GM19395 (cell line): ENCODE data around the gene SEC23IP.
"Not testable (repeated sequence)": the region's sequence is repeated elsewhere in the genome, so short reads cannot be mapped to it uniquely, and the experiment has no call there.

Experiments used
- ATAC-seq: cut with Tn5 transposase; IDR thresholded peaks from one replicate; pipeline ENCODE4 v1.9.1; 2021; ENCODE audit warnings: mild to moderate bottlenecking, moderate library complexity; ENCODE audit not compliant: unreplicated experiment

Gene SEC23IP

GRCh38 chr10:119878524-119878923 lies 14.0 kb upstream of the SEC23IP start:
- no peak for ATAC-seq

- ATAC-seq, result not testable (repeated sequence)
Observed at GRCh38 chr10:119883901-119884611, 8.5 kb upstream of the SEC23IP start.

GRCh38 chr10:119886070-119886469 lies 6.5 kb upstream of the SEC23IP start:
- not testable (repeated sequence) for ATAC-seq

GRCh38 chr10:119888715-119889114 lies 3.8 kb upstream of the SEC23IP start:
- ATAC-seq, result not testable (repeated sequence)

- ATAC-seq, result not testable (repeated sequence)
Observed at GRCh38 chr10:119889201-119889600, 3.3 kb upstream of the SEC23IP start.

- ATAC-seq, result not testable (repeated sequence)
Observed at GRCh38 chr10:119890307-119890706, 2.2 kb upstream of the SEC23IP start.

GRCh38 chr10:119891849-119892187 lies 712 bp upstream of the SEC23IP start:
- ATAC-seq, result not testable (repeated sequence)

GRCh38 chr10:119893074-119893473 lies 544 bp downstream of the SEC23IP start:
- ATAC-seq, result no peak

- no peak for ATAC-seq
Observed at GRCh38 chr10:119893845-119894427, 1.4 kb downstream of the SEC23IP start.

- no peak for ATAC-seq
Observed at GRCh38 chr10:119896061-119896655, 3.6 kb downstream of the SEC23IP start.

GRCh38 chr10:119896937-119897770 lies 4.6 kb downstream of the SEC23IP start:
- no peak for ATAC-seq

- ATAC-seq, result no peak
Observed at GRCh38 chr10:119898577-119898976, 6.0 kb downstream of the SEC23IP start.

GRCh38 chr10:119903946-119904666 lies 11.6 kb downstream of the SEC23IP start:
- ATAC-seq, result no peak

GRCh38 chr10:119907695-119908094 lies 15.2 kb downstream of the SEC23IP start:
- not testable (repeated sequence) for ATAC-seq

- ATAC-seq, result no peak
Observed at GRCh38 chr10:119908166-119908565, 15.6 kb downstream of the SEC23IP start.

GRCh38 chr10:119910689-119911088 lies 18.2 kb downstream of the SEC23IP start:
- ATAC-seq, result no peak

GRCh38 chr10:119917777-119918176 lies 25.2 kb downstream of the SEC23IP start:
- ATAC-seq, result no peak

- no peak for ATAC-seq
Observed at GRCh38 chr10:119919271-119919670, 26.7 kb downstream of the SEC23IP start.

- no peak for ATAC-seq
Observed at GRCh38 chr10:119919826-119920225, 27.3 kb downstream of the SEC23IP start.

- ATAC-seq, result no peak
Observed at GRCh38 chr10:119928411-119928810, 35.9 kb downstream of the SEC23IP start.

- ATAC-seq, result no peak
Observed at GRCh38 chr10:119931871-119932270, 39.3 kb downstream of the SEC23IP start.
